HG03571 (cell line): ENCODE results near the gene MT1X.

Source experiments
- ATAC-seq: cut with Tn5 transposase; IDR thresholded peaks from one replicate; pipeline ENCODE4 v1.9.1; 2021; ENCODE audit not compliant: unreplicated experiment

Gene MT1X

GRCh38 chr16:56675685-56676210 lies 6.5 kb upstream of the MT1X start:
- ATAC-seq = no peak

GRCh38 chr16:56677474-56677873 lies 4.8 kb upstream of the MT1X start:
- ATAC-seq = no peak

GRCh38 chr16:56679078-56679730 lies 3.1 kb upstream of the MT1X start:
- no peak for ATAC-seq

GRCh38 chr16:56679818-56680217 lies 2.5 kb upstream of the MT1X start:
- ATAC-seq = no peak

- no peak for ATAC-seq
Measured at GRCh38 chr16:56682703-56683397, 580 bp downstream of the MT1X start.

GRCh38 chr16:56683424-56684172 lies 1.3 kb downstream of the MT1X start:
- ATAC-seq = no peak

- ATAC-seq = no peak
Measured at GRCh38 chr16:56684256-56684925, 2.1 kb downstream of the MT1X start.

- no peak for ATAC-seq
Measured at GRCh38 chr16:56684926-56685590, 2.8 kb downstream of the MT1X start.

- no peak for ATAC-seq
Measured at GRCh38 chr16:56686758-56687157, 4.5 kb downstream of the MT1X start.

- ATAC-seq = no peak
Measured at GRCh38 chr16:56688762-56689161, 6.5 kb downstream of the MT1X start.

- ATAC-seq = no peak
Measured at GRCh38 chr16:56689171-56689570, 6.9 kb downstream of the MT1X start.

GRCh38 chr16:56690420-56691122 lies 8.3 kb downstream of the MT1X start:
- no peak for ATAC-seq

- ATAC-seq = no peak
Measured at GRCh38 chr16:56691885-56692284, 9.6 kb downstream of the MT1X start.

GRCh38 chr16:56695246-56695645 lies 13.0 kb downstream of the MT1X start:
- ATAC-seq = no peak

GRCh38 chr16:56697456-56698155 lies 15.3 kb downstream of the MT1X start:
- no peak for ATAC-seq

GRCh38 chr16:56700195-56700594 lies 17.9 kb downstream of the MT1X start:
- no peak for ATAC-seq

- ATAC-seq = no peak
Measured at GRCh38 chr16:56700631-56701030, 18.4 kb downstream of the MT1X start.

- ATAC-seq = no peak
Measured at GRCh38 chr16:56701534-56701933, 19.3 kb downstream of the MT1X start.

- ATAC-seq = no peak
Measured at GRCh38 chr16:56702836-56703235, 20.6 kb downstream of the MT1X start.
